ENCODE measurements around the gene SIPA1L3.

Gene SIPA1L3

DNA sequence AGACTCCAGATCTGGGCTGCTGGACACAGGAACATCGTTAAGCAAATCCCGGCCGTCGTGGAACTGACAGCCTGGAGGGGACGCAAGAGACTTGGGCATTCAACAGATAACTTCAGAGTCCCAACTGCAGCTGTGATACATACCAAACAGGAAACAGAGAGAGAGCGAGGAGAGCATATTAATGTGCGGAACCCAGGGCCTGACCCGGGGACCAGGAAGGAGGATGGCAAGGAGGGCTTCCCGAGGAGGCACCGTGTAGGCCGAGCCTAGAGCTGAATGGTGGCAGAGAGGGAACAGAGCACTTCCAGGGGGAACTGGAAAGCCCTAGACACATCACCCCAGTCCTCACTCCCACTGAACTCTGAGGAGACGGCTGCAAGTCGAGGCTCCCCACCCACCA, 68.1 kb downstream of the SIPA1L3 start:
- TF ChIP-seq CTCF (IDR thresholded peaks at IDR 0.05; ENCODE audit: low read depth, low read length) = no peak
- DNase-seq (ENCODE audit: low read depth in 2 of 2) = no peak
- H3K4me3 ChIP-seq (replicated peaks in 1 of 2; ENCODE audit: low read depth in 2 of 2, low read length in 2 of 2) = no peak overlapping the region

- no peak for DNase-seq (ENCODE audit: low read depth in 2 of 2)
- TF ChIP-seq CTCF (IDR thresholded peaks at IDR 0.05; ENCODE audit: low read depth, low read length) = no peak
- H3K4me3 ChIP-seq (replicated peaks in 1 of 2; ENCODE audit: low read depth in 2 of 2, low read length in 2 of 2) = no peak overlapping the region
Observed at GRCh38 chr19:37975596-37976515, 68.8 kb downstream of the SIPA1L3 start.

DNA sequence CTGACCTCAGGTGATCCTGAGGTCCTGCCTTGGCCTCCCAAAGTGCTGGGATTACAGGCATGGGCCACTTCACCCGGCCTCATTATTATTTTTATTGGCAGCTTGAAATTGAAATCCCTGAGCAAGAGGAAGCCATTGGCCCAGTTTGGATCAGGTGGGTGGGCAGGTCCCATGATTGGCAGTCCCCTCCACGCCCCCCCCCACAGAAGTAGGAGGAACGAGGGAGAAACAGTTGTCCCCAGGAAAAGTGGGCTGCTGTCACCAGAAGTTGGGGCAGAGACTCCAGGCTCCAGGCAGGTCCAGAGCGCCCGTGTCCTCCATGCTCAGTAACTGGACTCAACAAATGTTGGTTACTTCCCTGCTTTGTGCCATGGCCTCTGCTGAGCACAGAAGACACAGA, 70.4 kb downstream of the SIPA1L3 start:
- no peak for TF ChIP-seq CTCF (IDR thresholded peaks at IDR 0.05; ENCODE audit: low read depth, low read length)
- no peak for DNase-seq (ENCODE audit: low read depth in 2 of 2)

GRCh38 chr19:37977992-37978391, 71.0 kb downstream of the SIPA1L3 start:
- peak; percentile 50 to 94 for DNase-seq (ENCODE audit: low read depth in 2 of 2)
- H3K4me3 ChIP-seq (replicated peaks in 1 of 2; ENCODE audit: low read depth in 2 of 2, low read length in 2 of 2) = no peak overlapping the region
- no peak for TF ChIP-seq CTCF (IDR thresholded peaks at IDR 0.05; ENCODE audit: low read depth, low read length)

More for the DNA sequence above, 70.4 kb downstream of the SIPA1L3 start:
- H3K4me3 ChIP-seq (replicated peaks in 1 of 2; ENCODE audit: low read depth in 2 of 2, low read length in 2 of 2) = no peak overlapping the region

DNA sequence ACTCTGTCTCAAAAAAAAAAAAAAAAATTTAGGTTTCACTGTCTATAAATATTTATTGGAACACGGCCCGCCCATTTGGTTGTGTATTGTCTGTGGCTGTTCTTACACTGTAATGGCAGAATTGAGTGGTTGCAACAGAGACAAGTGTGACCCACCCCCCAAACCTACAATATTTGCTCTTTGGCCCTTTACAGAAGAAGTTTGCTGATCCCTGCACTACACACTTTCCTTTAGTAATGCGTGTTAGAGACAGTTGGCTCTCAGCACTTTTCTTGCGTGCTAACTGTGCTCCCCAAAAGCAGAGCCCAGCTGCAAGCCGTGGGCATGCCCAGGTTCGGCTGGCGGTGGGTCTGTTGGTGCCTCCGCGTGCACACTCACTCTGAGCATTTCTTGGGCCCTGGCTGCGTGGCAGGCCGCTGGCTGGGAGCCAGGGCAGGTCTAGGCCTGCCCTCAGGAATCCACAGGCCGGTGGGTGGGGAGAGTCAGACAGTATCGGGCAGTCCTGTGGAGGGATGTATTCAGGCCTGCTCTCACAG, 72.6 kb downstream of the SIPA1L3 start:
- DNase-seq (ENCODE audit: low read depth in 2 of 2) = no peak
- TF ChIP-seq CTCF (IDR thresholded peaks at IDR 0.05; ENCODE audit: low read depth, low read length) = no peak
- H3K4me3 ChIP-seq (replicated peaks in 1 of 2; ENCODE audit: low read depth in 2 of 2, low read length in 2 of 2) = no peak overlapping the region

GRCh38 chr19:37980419-37981170, 73.6 kb downstream of the SIPA1L3 start:
- DNase-seq (ENCODE audit: low read depth in 2 of 2) = no peak
- TF ChIP-seq CTCF (IDR thresholded peaks at IDR 0.05; ENCODE audit: low read depth, low read length) = no peak
- H3K4me3 ChIP-seq (replicated peaks in 1 of 2; ENCODE audit: low read depth in 2 of 2, low read length in 2 of 2) = no peak overlapping the region

Measured in cardiac fibroblast (primary cell).